ENCODE results near the gene IL16. TPM values are rescaled to one million over a fixed set of nuclear protein-coding genes. Genes with fewer than 3 reads are reported as not detected.
"Not testable (repeated sequence)": the region's sequence is repeated elsewhere in the genome, so short reads cannot be mapped to it uniquely, and the experiment has no call there.

The IL16 gene
- total RNA-seq, 1 donor from 2014 or later: 0.05 TPM

DNA sequence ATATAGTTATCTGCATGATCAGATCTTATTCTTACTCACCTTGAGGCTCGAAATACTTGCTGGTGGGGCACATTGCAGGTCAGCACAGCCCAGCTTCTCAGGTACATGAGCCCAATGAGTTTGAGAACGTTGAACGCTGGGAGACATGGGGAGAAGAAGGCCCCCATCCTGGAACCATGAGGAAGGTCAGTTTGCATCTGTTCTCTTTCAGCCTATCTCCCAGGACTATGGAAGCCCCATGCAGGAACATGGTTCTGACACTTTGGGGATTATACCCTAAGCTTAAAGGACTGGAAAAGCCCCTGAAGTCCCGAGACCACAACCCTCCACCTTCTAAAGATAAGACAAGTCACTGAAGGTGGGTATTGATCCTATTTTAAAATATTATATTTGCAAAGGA, 144.7 kb downstream of the IL16 start:
- Mint-ChIP-seq H3K4me3 (no peak overlapping the region), H3K27ac (ENCODE audit: unreplicated experiment) (no peak overlapping the region), H3K27me3 (ENCODE audit: low read depth) (peaks cover 18% of the 10 kb centered on the region), H3K36me3 (ENCODE audit: low read depth) (no peaks in the 10 kb centered on the region), H3K4me1 (no peaks in the 10 kb centered on the region), H3K9me3 (no peaks in the 10 kb centered on the region)
- no peak for DNase-seq (ENCODE audit: low read depth, low spot score)
- TF ChIP-seq, protein P1, sequence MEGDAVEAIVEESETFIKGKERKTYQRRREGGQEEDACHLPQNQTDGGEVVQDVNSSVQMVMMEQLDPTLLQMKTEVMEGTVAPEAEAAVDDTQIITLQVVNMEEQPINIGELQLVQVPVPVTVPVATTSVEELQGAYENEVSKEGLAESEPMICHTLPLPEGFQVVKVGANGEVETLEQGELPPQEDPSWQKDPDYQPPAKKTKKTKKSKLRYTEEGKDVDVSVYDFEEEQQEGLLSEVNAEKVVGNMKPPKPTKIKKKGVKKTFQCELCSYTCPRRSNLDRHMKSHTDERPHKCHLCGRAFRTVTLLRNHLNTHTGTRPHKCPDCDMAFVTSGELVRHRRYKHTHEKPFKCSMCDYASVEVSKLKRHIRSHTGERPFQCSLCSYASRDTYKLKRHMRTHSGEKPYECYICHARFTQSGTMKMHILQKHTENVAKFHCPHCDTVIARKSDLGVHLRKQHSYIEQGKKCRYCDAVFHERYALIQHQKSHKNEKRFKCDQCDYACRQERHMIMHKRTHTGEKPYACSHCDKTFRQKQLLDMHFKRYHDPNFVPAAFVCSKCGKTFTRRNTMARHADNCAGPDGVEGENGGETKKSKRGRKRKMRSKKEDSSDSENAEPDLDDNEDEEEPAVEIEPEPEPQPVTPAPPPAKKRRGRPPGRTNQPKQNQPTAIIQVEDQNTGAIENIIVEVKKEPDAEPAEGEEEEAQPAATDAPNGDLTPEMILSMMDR (conservative IDR thresholded peaks at IDR 0.05): no peak

DNA sequence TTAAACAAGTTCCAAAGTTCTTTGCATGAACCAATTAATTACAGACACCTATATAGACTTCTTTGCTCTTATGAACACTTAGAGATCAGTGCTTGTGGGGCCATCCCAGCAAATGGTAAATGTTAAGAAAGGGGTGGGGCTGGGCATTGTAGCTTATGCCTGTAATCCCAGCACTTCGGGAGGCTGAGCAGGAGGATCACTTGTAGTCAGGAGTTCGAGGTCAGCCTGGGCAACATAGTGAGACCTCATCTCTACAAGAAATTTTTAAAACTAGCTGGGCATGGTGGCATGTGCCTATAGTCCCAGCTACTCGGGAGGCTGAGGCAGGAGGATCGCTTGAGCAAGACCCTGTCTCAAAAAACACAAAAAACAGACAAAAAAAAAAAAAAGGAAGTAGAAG, 146.7 kb downstream of the IL16 start:
- Mint-ChIP-seq H3K27me3 (ENCODE audit: low read depth) (peaks cover 20% of the 10 kb centered on the region), H3K36me3 (ENCODE audit: low read depth) (no peaks in the 10 kb centered on the region), H3K27ac (ENCODE audit: unreplicated experiment) (no peak overlapping the region), H3K4me1 (no peaks in the 10 kb centered on the region), H3K9me3 (no peaks in the 10 kb centered on the region), H3K4me3 (no peak overlapping the region)
- DNase-seq (ENCODE audit: low read depth, low spot score): no peak
- TF ChIP-seq, protein P1 (conservative IDR thresholded peaks at IDR 0.05): no peak

DNA sequence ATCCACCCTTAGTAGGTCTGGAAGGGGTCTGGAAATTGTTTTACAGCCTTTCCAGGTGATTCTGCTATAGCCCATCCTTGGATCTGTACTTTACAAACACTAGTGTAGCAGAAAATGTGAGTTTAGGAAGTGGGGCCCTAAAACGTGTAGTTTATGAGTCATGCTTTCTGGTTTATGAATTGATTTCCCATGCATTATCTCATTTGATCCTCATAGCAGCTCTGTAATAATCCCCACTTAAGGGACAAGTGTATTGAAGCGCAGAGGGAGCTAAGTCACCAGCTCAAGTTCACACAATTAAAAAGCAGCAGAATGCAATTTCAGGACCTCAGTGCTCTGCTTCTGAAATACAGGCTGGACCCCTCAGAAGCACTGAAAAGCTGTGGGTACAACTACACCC, 149.9 kb downstream of the IL16 start:
- H3K9me3 Mint-ChIP-seq: no peaks in the 10 kb centered on the region
- no peak overlapping the region for H3K27ac Mint-ChIP-seq (ENCODE audit: unreplicated experiment)
- no peaks in the 10 kb centered on the region for H3K36me3 Mint-ChIP-seq (ENCODE audit: low read depth)
- TF ChIP-seq, protein P1 (conservative IDR thresholded peaks at IDR 0.05): no peak
- no peak for DNase-seq (ENCODE audit: low read depth, low spot score)
- H3K4me1 Mint-ChIP-seq: no peaks in the 10 kb centered on the region
- H3K4me3 Mint-ChIP-seq: no peak overlapping the region
- peaks cover 15% of the 10 kb centered on the region for H3K27me3 Mint-ChIP-seq (ENCODE audit: low read depth)

DNA sequence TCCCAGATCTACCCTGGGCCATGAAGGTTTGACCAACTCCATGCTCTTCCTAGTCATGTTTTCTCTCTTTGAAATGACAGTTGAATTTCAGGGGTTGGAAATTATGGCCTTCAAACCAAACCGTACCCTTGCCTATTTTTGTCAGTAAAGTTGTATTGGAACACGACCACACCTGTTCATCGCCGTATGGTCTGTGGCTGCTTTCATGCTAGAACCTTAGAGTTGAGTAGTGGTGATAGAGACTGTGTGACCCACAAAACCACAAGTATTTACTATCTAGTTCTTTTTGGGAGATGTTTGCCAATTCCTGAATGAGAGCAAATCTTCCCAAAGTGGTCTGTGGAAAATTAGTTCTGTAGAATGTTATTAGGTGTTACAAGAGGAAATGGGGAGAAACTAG, 151.2 kb downstream of the IL16 start:
- Mint-ChIP-seq H3K36me3 (ENCODE audit: low read depth) (no peaks in the 10 kb centered on the region), H3K9me3 (no peaks in the 10 kb centered on the region), H3K27ac (ENCODE audit: unreplicated experiment) (no peak overlapping the region), H3K4me3 (no peak overlapping the region), H3K27me3 (ENCODE audit: low read depth) (peaks cover 9% of the 10 kb centered on the region), H3K4me1 (no peaks in the 10 kb centered on the region)
- no peak for DNase-seq (ENCODE audit: low read depth, low spot score)
- TF ChIP-seq, protein P1 (conservative IDR thresholded peaks at IDR 0.05): no peak

DNA sequence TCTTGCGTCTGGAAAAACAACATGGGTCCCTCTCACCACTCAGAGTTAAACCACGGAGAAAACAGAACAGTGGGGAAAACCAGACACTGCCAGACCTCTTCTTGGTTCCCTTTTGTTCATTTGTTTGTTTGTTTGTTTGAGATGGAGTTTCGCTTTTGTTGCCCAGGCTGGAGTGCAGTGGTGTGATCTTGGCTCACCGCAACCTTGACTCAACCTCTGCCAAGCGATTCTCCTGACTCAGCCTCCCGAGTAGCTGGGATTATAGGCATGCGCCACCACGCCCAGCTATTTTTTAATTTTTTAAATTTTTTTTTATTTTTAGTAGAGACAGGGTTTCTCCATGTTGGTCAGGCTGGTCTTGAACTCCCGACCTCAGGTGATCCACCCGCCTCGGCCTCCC, 152.0 kb downstream of the IL16 start:
- not testable (repeated sequence) for DNase-seq (ENCODE audit: low read depth, low spot score); H3K36me3 Mint-ChIP-seq (ENCODE audit: low read depth); H3K27ac Mint-ChIP-seq (ENCODE audit: unreplicated experiment); H3K27me3 Mint-ChIP-seq (ENCODE audit: low read depth); H3K4me1 Mint-ChIP-seq; H3K9me3 Mint-ChIP-seq; H3K4me3 Mint-ChIP-seq

DNA sequence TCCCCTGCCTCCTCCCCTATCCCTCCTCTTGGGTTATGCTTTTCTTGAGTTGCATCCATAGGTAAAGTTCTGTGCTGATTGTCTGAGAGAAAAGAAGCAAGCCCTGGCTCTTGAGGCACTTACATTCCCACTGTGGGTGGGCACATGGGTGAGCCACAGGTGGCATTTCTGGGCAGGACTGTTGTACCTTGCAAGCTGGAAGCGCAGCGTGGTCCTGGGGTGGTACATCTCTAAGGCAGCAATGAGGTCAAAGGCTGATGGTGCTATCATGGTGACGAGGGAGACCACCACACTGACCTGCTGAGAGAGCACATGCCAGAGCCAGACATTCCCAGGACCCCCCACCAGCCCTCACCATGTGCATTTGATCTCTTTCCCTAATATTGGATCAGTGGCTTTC, 152.6 kb downstream of the IL16 start:
- Mint-ChIP-seq H3K27ac (ENCODE audit: unreplicated experiment) (no peak overlapping the region), H3K36me3 (ENCODE audit: low read depth) (no peaks in the 10 kb centered on the region), H3K4me3 (no peak overlapping the region), H3K4me1 (no peaks in the 10 kb centered on the region), H3K9me3 (no peaks in the 10 kb centered on the region), H3K27me3 (ENCODE audit: low read depth) (peaks cover 4% of the 10 kb centered on the region)
- DNase-seq (ENCODE audit: low read depth, low spot score): no peak
- TF ChIP-seq, protein P1 (conservative IDR thresholded peaks at IDR 0.05): no peak

Measured in neural crest cell (in vitro differentiated cells).